GM19023 (cell line): ENCODE data around the gene CYP2A7.
"Not testable (repeated sequence)": the region's sequence is repeated elsewhere in the genome, so short reads cannot be mapped to it uniquely, and the experiment has no call there.

Experiments
- ATAC-seq: cut with Tn5 transposase; IDR thresholded peaks from one replicate; pipeline ENCODE4 v1.9.1; 2021; ENCODE audit warnings: mild to moderate bottlenecking, moderate library complexity; ENCODE audit not compliant: unreplicated experiment

CYP2A7 gene, protein sequence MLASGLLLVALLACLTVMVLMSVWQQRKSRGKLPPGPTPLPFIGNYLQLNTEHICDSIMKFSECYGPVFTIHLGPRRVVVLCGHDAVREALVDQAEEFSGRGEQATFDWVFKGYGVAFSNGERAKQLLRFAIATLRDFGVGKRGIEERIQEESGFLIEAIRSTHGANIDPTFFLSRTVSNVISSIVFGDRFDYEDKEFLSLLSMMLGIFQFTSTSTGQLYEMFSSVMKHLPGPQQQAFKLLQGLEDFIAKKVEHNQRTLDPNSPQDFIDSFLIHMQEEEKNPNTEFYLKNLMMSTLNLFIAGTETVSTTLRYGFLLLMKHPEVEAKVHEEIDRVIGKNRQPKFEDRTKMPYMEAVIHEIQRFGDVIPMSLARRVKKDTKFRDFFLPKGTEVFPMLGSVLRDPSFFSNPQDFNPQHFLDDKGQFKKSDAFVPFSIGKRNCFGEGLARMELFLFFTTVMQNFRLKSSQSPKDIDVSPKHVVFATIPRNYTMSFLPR

DNA sequence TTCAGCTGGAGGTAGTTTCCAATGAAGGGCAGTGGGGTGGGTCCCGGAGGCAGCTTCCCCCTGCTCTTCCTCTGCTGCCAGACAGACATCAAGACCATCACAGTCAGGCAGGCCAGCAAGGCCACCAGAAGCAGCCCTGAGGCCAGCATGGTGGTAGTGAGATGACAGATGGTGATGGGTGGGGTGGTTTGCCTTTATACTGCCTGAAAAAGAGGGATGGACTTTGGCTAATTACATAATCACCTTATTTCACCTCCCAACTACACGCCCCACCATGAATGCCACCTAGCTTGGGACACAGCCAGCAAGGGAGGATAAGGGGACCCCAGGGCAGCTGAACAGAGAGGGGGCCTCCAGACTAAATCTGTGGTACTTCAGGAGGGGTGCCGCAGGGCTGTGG lies at the start of gene CYP2A7:
TSS of gene CYP2A7 (minus strand) at position 170 of the 400 bp plus-strand sequence. CDS start at position 149, 21 bp downstream.
- not testable (repeated sequence) for ATAC-seq

DNA sequence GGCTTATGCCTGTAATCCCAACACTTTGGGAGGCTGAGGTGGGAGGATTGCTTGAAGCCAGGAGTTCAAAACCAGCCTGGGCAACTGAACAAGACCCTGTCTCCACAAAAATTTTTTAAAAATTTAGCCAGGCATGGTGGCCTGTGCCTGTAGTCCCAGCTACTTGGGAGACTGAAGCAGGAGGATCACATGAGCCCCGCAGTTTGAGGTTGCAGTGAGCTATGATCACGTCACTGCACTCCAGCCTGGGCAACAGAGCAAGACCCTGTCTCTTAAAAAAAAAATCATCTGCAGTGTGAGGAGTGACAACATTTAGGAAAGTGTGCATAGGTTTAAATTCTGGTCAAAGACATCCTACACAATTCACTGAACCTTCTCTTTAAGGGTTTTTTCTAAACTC lies 48.8 kb upstream of the CYP2A7 start:
- not testable (repeated sequence) for ATAC-seq

DNA sequence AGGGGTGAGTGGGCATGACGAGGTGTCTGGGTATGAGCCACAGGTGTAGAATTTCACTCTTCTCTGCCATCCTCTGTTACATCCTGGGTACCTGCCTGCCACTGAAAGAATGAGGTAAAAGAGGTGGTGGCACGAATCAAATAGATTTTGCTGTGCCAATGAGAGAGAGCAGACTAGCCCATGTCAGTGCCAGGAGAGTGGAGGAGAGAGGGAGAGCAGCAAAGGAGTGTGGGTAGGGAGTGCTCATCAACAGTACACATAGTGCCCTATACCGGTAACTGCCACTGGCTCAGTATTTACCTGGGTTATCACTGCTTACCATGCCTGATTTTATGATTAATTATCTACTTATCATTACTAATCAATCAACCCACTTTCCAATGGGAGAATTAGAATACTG lies 47.9 kb upstream of the CYP2A7 start:
- not testable (repeated sequence) for ATAC-seq

DNA sequence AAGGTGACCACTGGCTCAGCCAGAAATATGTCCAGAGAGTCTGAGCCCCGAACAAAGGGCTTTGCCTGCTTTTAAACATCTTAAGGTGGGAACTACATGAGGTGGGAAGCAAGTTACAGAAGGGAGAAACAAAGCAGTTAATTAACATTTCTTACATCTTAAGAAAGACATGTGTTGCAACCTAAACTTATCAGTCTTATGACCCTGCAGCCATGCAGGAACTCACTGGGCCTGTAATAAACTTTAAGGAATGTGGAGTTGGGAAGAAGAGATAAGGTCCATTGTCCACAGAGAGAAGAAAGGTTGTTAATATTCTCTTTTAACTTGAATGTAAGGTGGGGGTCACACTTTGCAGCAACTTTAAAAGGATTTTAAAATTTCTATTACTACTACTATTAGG lies 46.8 kb upstream of the CYP2A7 start:
- ATAC-seq: no peak

DNA sequence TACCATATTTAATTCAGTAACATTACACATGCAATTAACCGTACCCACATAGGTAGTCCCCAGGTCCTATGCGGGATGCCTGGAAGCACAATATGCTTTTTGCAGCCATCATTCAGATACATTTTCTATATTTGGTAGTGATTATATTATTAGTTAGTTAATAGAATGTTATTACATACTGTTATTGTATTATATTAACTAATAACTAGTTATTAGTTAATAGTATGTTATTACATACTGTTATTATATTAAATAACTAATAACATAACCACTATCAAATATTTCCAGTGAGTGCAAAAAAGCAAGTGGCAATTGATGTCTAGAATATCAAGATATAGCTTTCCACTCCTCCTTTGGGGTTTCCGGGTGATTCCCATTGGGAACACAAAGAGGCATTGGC lies 45.5 kb upstream of the CYP2A7 start:
- no peak for ATAC-seq

DNA sequence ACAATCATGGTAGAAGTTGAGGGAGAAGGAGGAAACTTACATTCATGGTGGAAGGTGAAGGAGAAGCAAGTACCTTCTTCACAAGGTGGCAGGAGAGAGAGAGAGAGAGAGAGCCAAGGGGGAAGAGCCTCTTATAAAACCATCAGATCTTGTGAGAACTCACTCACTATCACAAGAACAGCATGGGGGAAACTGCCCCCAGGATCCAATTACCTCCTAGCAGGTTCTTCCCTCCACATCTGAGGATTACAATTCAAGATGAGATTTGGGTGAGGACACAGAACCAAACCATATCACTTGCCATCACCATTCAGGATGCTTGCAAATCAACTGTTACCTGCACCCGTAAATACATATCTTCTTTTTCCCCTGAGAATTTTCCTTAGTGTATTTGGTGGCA lies 44.2 kb upstream of the CYP2A7 start:
- ATAC-seq: not testable (repeated sequence)

DNA sequence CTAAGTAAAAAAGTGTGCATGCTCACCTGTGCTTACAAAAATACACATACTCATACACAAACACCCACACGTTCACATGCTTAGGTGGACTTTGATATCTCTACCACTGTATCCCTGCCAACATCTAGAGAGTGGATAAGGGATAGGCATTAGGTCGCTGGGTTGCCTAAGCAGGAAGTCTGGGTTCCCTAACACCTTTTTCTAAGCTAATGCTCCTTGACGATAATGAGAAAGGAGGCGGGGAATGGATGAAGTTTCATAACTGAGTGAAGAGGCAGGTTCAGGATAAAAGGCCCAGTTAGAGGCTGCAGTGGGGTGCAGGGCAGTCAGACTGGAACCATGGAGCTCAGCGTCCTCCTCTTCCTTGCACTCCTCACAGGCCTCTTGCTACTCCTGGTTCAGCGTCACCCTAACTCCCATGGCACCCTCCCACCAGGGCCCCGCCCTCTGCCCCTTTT lies 41.9 kb upstream of the CYP2A7 start:
- no peak for ATAC-seq

DNA sequence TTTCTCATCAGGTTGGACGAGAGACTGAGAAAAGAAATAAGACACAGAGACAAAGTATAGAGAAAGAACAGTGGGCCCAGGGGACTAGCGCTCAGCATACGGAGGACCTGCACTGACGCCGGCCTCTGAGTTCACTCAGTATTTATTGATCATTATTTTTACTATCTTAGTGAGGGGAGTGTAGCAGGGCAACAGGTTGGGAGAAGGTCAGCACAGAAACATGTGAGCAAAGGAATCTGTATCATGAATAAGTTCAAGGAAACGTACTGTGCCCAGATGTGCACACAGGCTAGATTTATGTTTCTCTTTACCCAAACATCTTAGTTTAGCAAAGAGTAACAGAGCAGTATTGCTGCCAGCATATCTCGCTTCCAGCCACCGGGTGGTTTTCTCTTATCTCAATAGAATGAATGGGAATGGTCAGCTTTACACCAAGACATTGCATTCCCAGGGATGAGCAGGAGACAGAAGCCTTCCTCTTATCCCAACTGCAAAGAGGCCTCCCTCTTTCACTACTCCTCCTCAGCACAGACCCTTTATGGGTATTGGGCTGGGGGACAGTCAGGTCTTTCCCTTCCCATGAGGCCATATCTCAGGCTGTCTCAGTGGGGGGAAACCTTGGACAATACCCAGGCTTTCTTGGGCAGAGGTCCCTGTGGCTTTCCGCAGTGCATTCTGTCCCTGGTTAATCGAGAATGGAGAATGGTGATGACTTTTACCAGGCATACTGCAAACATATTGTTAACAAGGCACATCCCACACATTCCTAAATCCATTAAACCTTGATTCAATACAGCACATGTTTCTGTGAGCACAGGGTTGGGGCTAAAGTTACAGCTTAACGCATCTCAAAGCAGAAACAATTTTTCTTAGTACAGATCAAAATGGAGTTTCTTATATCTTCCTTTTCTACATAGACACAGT lies 40.5 kb upstream of the CYP2A7 start:
- not testable (repeated sequence) for ATAC-seq

DNA sequence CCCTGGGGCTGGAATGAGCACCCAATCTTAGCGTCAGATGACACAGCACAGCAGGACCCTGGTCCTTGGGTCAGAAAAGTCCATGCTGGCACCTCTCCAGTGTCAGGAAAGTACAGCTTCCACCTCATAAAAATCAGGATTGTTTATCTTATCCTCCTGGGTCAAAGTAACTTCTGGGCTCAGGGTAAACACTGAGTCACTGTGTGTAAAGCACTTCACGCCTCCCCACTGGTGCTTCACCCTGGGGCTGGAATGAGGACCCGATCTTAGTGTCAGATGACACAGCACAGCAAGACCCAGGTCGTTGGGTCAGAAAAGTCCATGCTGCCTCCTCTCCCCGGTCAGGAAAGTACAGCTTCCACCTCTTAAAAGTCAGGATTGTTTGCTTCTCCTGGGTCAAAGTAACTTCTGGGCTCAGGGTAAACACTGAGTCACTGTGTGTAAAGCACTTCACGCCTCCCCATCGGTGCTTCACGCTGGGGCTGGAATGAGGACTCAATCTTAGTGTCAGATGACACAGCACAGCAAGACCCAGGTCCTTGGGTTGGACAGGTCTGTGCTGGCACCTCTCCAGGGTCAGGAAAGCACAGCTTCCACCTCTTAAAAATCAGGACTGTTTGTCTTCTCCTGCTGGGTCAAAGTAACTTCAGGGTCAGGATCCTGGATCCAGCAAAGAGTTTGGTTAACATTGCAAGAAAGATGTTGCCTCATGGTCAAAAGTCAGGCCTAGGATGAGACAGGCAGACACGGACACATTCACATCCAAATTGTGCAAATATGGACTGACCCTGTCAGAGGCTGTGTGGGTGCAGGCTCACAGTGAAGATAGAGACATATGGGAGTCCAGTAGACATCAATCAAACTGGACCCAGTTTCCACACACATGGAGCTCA lies 39.2 kb upstream of the CYP2A7 start:
- ATAC-seq: no peak

DNA sequence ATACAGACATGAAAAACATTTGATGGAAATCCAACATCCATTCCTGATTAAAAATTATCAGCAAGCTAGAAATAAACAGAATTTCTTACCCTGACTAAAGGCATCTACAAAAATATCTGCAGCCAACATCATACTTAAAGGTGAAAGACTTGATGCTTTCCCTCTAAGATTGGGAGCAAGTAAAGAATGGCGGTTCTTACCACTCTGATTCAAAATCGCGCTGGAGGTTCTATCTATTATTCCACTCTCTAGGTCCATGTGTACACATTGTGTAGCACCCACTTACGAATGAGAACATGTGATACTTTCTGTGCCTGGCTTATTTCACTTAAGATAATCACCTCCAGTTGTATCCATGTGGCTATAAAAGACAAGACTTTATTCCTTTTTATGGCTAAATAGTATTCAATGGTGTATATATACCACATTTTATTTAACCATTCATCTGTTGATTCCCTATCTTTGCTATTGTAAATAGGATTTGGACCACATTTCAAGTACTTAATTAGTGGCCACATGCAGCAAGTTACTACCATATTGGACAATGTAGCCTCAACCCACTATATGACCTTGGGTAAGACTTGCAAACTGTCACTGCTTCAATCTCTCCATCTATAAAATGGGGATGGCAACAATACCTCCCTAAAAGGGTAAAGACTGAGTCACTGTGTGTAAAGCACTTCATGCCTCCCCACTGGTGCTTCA lies 38.4 kb upstream of the CYP2A7 start:
- ATAC-seq: no peak

DNA sequence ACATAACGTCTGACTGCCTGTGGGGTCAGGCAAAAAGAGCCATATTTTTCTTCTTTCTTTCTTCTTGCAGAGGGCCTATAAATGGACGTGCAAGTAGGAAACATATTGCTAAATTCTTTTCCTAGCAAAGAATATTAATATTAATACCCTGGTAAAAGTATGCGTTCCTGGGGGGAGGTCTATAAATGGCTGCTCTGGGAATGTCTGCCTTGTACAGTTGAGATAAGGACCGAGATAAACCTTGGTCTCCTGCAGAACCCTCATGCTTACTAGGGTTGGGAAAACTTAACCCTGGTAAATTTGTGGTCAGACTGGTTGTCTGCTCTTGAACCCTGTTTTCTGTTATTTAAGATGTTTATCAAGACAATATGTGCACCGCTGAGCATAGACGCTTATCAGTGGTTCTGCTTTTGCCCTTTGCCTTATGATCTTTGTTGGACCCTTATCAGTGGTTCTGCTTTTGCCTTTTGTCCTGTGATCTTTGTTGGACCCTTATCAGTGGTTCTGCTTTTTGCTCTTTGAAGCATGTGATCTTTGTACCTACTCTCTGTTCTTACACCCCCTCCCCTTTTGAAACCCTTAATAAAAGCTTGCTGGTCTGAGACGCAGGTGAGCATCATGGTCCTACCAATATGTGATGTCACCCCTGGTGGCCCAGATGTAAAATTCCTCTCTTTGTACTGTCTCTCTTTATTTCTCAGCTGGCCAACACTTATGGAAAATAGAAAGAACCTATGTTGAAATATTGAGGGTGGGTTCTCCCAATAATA lies 37.7 kb upstream of the CYP2A7 start:
- not testable (repeated sequence) for ATAC-seq

DNA sequence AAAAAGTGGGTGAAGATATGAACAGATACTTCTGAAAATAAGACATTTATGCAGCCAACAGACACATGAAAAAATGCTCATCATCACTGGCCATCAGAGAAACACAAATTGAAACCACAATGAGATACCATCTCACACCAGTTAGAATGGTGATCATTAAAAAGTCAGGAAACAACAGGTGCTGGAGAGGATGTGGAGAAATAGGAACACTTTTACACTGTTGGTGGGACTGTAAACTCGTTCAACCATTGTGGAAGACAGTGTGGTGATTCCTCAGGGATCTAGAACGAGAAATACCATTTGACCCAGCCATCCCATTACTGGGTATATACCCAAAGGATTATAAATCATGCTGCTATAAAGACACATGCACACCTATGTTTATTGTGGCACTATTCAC lies 36.3 kb upstream of the CYP2A7 start:
- not testable (repeated sequence) for ATAC-seq

DNA sequence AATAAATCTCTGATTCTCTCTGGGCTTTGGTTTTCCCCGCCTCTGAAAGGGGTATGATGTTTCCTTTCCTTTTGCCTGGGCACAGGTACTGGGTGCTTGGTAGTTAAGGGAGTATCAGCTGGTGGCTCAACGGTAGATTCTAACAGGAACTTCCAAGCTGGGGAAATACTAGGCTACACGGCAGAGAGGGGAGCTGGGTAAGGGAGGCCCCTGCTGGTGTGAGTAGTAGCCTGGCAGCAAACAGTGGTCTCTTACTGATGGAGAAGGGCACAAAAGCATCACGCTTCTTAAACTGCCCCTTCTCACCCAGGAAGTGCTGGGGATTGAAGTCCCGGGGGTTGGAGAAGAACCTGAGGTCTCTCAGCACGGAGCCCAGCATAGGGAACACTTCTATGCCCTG lies 26.9 kb upstream of the CYP2A7 start:
- no peak for ATAC-seq

DNA sequence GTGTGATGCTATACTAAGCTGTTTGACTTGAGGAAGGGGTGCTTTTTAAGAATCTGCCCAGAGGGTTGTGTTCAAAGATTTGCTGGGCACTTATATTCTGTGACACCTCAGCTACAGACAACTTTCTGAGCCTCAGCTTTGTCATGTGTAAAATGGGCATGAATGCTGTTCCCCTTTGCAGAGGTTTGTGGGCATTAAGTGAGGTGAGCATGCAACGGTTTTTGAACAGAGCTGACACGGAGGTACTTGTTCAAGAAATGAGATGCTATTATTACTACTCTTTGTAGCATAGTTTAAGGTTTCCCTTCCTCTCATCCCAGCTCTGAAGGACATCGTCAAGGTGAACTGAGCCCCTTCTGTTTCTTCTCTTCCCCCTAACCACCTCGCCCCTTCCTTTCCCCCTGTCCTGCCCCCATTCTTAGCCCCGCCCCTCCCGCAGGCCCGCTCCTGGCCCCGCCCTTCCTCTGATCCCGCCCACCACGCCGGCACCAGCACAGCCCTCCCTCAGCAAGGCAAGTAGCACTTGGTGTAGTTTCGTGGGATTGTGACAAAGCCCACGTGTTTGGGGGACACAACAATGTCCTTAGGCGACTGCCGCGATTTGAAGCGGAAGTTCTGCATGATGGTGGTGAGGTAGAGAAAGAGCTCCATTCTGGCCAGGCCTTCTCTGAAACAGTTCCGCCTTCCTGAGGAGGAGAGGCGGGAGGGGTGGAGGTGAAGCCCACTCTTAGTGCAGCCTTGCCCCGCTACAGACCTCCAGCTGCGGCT lies 26.1 kb upstream of the CYP2A7 start:
- ATAC-seq: no peak

DNA sequence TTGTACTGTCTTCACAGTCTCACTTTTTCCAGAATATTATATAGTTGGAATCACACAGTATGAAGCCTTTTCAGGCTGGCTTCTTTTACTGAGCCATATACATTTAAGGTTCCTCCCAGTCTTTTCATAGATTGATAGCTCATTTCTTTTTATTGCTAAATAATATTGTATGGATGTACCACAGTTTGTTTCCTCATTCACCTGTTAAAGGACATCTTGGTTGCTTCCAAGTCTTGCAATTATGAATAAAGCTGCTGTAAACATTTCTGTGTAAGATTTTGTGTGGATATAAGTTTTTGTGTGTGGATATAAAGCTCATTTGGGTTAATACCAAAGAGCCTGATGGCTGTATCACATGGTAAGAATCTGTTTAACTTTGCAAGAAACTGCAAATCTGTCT lies 24.5 kb upstream of the CYP2A7 start:
- no peak for ATAC-seq

DNA sequence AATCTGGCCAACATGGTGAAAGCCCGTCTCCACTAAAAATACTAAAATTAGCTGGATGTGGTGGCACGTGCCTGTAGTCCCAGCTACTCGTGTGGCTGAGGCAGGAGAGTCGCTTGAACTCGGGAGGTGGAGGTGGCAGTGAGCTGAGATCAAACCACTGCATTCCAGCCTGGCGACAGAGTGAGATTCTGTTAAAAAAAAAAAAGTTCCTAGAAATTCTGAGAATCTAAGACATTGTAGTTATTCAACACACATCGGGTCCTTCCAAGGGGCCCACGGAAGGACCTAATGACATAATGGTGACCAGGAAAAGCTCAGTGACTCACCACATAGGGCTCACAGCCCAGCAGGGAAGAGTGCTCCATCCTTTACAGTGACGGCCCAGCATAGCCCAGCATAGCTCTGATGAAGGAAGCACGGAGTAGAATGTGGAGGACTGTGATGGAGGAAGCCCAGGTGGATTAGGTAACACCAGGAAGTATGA lies 22.7 kb upstream of the CYP2A7 start:
- not testable (repeated sequence) for ATAC-seq

DNA sequence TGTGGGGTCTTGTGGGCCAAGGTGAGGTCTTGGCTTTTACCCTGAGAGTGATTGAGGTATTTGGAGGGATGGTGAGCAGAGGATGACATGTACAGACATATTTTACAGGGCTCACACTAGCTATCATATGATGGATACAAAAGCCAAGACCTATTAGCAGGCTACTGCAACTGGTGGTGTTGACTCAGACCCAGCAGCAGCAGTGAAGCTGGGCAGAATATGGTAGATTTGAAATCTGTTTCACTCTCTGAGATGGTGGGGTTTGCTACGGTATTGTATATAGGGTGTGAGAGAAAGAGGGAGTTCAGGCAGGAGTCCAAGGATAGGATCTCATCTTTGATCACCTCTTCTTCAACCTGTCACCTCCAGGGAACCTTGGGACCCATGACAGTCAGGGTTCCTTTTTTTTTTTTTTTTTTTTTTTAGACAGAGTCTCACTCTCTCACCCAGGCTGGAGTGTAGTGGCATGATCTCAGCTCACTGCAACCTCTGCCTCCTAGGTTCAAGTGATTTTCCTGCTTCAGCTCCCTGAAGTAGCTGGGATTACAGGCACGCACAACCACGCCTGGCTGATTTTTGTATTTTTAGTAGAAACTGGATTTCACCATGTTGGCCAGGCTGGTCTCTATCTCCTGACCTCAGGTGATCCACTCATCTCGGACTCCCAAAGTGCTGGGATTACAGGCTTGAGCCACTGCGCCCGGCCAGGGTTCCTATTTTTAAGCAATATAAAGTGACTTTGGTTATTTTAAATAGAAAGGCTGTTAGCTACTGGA lies 20.1 kb upstream of the CYP2A7 start:
- ATAC-seq: not testable (repeated sequence)
